ENCODE results near the gene CHI3L1. TPM values are rescaled to one million over a fixed set of nuclear protein-coding genes. Genes with fewer than 3 reads are reported as not detected.
A peak's percentile ranks its signal among the peaks of the same experiment; 100 is the strongest.

The CHI3L1 gene
- total RNA-seq, 4 donors from 2014 or later: 80.5 to 188 (median 107) TPM

- TF ChIP-seq POLR2A (IDR thresholded peaks at IDR 0.05) (no peak), CTCF (IDR thresholded peaks at IDR 0.05) (no peak)
- intact Hi-C loops (cut with DNase I; ENCODE audit: low total_unique reads): no loop called here
- H3K4me3 ChIP-seq (ENCODE audit: low read depth, poor library complexity, severe bottlenecking): no peak overlapping the region
- DNase-seq (ENCODE audit: low spot score in 2 of 2): peak; percentile 33 to 82
- 85 to 86% methylated on average over 15 of the region's 15 CpGs for WGBS, 2 donors
These were observed 16.1 kb upstream of the CHI3L1 start for GRCh38 chr1:203202431-203203245.

- DNase-seq (ENCODE audit: low spot score in 2 of 2): peak in 1 of 2 donors; percentile 50
- no peak overlapping the region for H3K4me3 ChIP-seq (ENCODE audit: low read depth, poor library complexity, severe bottlenecking)
- WGBS, 2 donors: 71 to 84% methylated on average over 10 of the region's 10 CpGs
- TF ChIP-seq CTCF (IDR thresholded peaks at IDR 0.05): no peak
- no peak for TF ChIP-seq POLR2A (IDR thresholded peaks at IDR 0.05)
- intact Hi-C loops (cut with DNase I; ENCODE audit: low total_unique reads): no loop called here
These were observed 15.2 kb upstream of the CHI3L1 start for GRCh38 chr1:203201516-203202205.

- WGBS, 2 donors: 81 to 86% methylated on average over 1 of the region's 1 CpG
- TF ChIP-seq POLR2A (IDR thresholded peaks at IDR 0.05) (no peak), CTCF (IDR thresholded peaks at IDR 0.05) (no peak)
- intact Hi-C loops (cut with DNase I; ENCODE audit: low total_unique reads): no loop called here
- H3K4me3 ChIP-seq (ENCODE audit: low read depth, poor library complexity, severe bottlenecking): no peak overlapping the region
- peak in 1 of 2 donors; percentile 57 for DNase-seq (ENCODE audit: low spot score in 2 of 2)
These were observed 14.4 kb upstream of the CHI3L1 start for GRCh38 chr1:203200916-203201315.

- intact Hi-C loops (cut with DNase I; ENCODE audit: low total_unique reads): no loop called here
- DNase-seq (ENCODE audit: low spot score in 2 of 2): peak in 1 of 2 donors; percentile 65
- H3K4me3 ChIP-seq (ENCODE audit: low read depth, poor library complexity, severe bottlenecking): no peak overlapping the region
- TF ChIP-seq POLR2A (IDR thresholded peaks at IDR 0.05) (no peak), CTCF (IDR thresholded peaks at IDR 0.05) (no peak)
- WGBS, 2 donors: 26 to 44% methylated on average over 8 of the region's 8 CpGs
These were observed 13.5 kb upstream of the CHI3L1 start for GRCh38 chr1:203199816-203200571.

- DNase-seq (ENCODE audit: low spot score in 2 of 2): peak in 1 of 2 donors; percentile 82
- TF ChIP-seq CTCF (IDR thresholded peaks at IDR 0.05): no peak
- no peak for TF ChIP-seq POLR2A (IDR thresholded peaks at IDR 0.05)
- no peak overlapping the region for H3K4me3 ChIP-seq (ENCODE audit: low read depth, poor library complexity, severe bottlenecking)
- 82 to 91% methylated on average over 6 of the region's 6 CpGs for WGBS, 2 donors
- intact Hi-C loops (cut with DNase I; ENCODE audit: low total_unique reads): no loop called here
These were observed 12.9 kb upstream of the CHI3L1 start for GRCh38 chr1:203199481-203199815.
